H1 (cell line): Measurements from ENCODE around the gene ZNF101. TPM values are rescaled to one million over a fixed set of nuclear protein-coding genes. Genes with fewer than 3 reads are reported as not detected.

Source experiments
- CBX8 ChIP-seq: fragments of 300-800, 300-1000 bp; sonication (generic); IDR thresholded peaks from 2 replicates; pipeline ENCODE4 v1.7.1; 2016; ENCODE audit warnings: low read depth, low read length, borderline replicate concordance
- CHD2 ChIP-seq: IDR thresholded peaks from 2 replicates; pipeline ENCODE4 v1.6.1; 2012; ENCODE audit warnings: low read length, improper control_type of control experiment
- CHD7 ChIP-seq: fragments of 300-600 bp; sonication (generic); IDR thresholded peaks from 2 replicates; pipeline ENCODE4 v1.7.1; 2012; ENCODE audit warnings: low read length, moderate library complexity, mild to moderate bottlenecking, inconsistent platforms; ENCODE audit not compliant: insufficient replicate concordance
- CTCF ChIP-seq, 3 experiments: IDR thresholded peaks; 1 replicate in 2 of 3; 2 replicates in 1 of 3; pipeline versions ENCODE4 v1.5.1 to v1.6.1; 2011; ENCODE audit warnings: low read length in 3 of 3, mild to moderate bottlenecking in 3 of 3, inconsistent platforms in 2 of 3, low read depth in 1 of 3, moderate library complexity in 1 of 3; ENCODE audit not compliant: insufficient read depth in 1 of 3; ENCODE audit errors: control extremely low read depth in 1 of 3
- POU5F1 ChIP-seq: IDR thresholded peaks from 2 replicates; pipeline ENCODE4 v1.6.1; 2011; ENCODE audit warnings: low read depth, mild to moderate bottlenecking, low read length, moderate library complexity
- TAF1 ChIP-seq: IDR thresholded peaks from 2 replicates; pipeline ENCODE4 v1.6.1; 2011; ENCODE audit warnings: mild to moderate bottlenecking, low read depth, low read length
- polyA plus RNA-seq, 7 experiments: library from polyadenylated mRNA; depleted of rRNA in 3 of 7; stranded (reverse) in 5 of 7; unstranded in 2 of 7; fragments of >200 nt in 5 of 7; fragments of 200-250 nt in 2 of 7; gene quantifications; 1 replicate in 5 of 7; 2 replicates in 1 of 7; 4 replicates in 1 of 7; pipeline versions ENCODE4 v1.2.1 to v1.2.3, GENCODE V29; 2011 to 2013; ENCODE audit warnings: missing spikeins in 2 of 7, mixed read lengths in 2 of 7
- total RNA-seq: library from RNA; stranded (reverse); fragmentation: NEBNext Ultra II Directional; extraction: Animal tissue kit (Norgen Biotek cat#: 25700); gene quantifications from 2 replicates; pipeline ENCODE4 v1.2.1, GENCODE V29; 2021

The ZNF101 gene
- total and polyA plus RNA-seq, 2 of the 8 experiments (the other 6 are each of a cell fraction or from before 2014, with no cell fraction given), result 13.0 to 50.9 TPM

DNA sequence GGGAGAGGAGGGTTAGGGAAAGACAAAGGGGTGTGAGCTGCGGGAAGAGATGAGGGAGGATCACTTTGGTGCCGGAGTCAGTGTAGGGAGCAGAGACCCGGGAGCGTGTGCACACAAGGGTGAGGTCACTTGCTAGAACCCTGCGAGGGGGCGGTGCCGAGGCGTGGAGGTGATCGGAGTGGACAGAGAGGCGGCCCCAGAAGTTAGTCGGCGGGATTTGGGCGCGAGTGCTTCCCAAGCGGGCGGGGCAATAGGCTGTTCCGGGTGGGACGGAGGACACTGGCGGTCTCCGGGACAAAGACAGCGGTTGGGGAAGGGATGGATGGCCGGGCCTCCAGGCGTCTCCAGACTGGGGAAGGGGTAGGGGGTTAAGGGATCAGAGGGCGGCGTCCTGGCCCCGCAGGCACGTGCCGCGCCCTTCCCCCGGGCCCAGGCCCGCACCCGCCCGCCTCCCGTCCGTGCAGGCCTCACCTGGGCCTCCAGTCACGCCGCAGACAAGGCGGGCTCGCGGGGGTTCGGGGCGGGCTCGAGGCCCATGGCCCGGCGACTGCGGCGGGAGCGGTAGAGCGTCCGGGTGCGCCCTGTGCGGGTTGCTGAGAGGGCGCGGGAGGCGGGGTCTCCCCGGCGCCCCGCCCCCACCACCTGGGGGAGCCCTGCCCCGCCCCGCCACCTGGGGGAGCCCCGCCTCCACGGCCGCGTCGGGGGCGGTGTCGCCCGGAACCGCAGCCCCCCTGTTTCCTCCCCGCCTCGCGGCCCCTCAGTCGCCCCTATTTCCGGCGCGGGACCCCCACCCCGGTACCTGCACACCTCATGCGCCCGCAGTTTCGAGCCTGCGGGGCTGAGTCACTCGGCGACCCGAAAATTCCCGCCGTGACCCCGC, 40.8 kb upstream of the ZNF101 start, which contains the start of gene LPAR2 (continued):
- no peak for TF ChIP-seq CHD7
- TF ChIP-seq CBX8, result no peak
- TF ChIP-seq CTCF (IDR thresholded peaks at IDR 0.05; ENCODE audit: control extremely low read depth in 1 of 3, insufficient read depth in 1 of 3, low read depth in 1 of 3, low read length in 3 of 3), result no peak
- peak; percentile 11; the same call in 1 of the 2 replicates for TF ChIP-seq TAF1
- TF ChIP-seq POU5F1, result no peak
- no peak for TF ChIP-seq CHD2
